HG03354 (cell line): ENCODE data around the gene UBE2L3.
"Not testable (repeated sequence)": the region's sequence is repeated elsewhere in the genome, so short reads cannot be mapped to it uniquely, and the experiment has no call there.

Source experiments
- ATAC-seq: cut with Tn5 transposase; IDR thresholded peaks from one replicate; pipeline ENCODE4 v1.9.1; 2021; ENCODE audit warnings: mild to moderate bottlenecking; ENCODE audit not compliant: unreplicated experiment, poor library complexity, severe bottlenecking

UBE2L3 gene

GRCh38 chr22:21624120-21624879, 56.8 kb downstream of the UBE2L3 start:
- no peak for ATAC-seq

- ATAC-seq = no peak
Observed at GRCh38 chr22:21624880-21625791, 57.6 kb downstream of the UBE2L3 start.

- ATAC-seq = no peak
Observed at GRCh38 chr22:21626073-21626734, 58.7 kb downstream of the UBE2L3 start.

- no peak for ATAC-seq
Observed at GRCh38 chr22:21626735-21627469, 59.4 kb downstream of the UBE2L3 start.

GRCh38 chr22:21628386-21629254, 61.1 kb downstream of the UBE2L3 start:
- ATAC-seq = peak; percentile 11

GRCh38 chr22:21629255-21630149, 62.0 kb downstream of the UBE2L3 start, which contains the start of gene YDJC:
Gene YDJC, minus strand, starts transcription at chr22:21630022. Its CDS starts 8 bp downstream, at chr22:21630014.
- peak; percentile 82 for ATAC-seq

GRCh38 chr22:21631025-21631424, 63.5 kb downstream of the UBE2L3 start:
- ATAC-seq = no peak

GRCh38 chr22:21632237-21632895, 64.9 kb downstream of the UBE2L3 start, which contains the start of gene CCDC116:
Gene CCDC116, plus strand, starts transcription at chr22:21632760. Its CDS starts 422 bp downstream, at chr22:21633182.
- ATAC-seq = no peak

- no peak for ATAC-seq
Observed at GRCh38 chr22:21632931-21633330, 65.4 kb downstream of the UBE2L3 start.

- no peak for ATAC-seq
Observed at GRCh38 chr22:21633481-21633880, 66.0 kb downstream of the UBE2L3 start.

- ATAC-seq = no peak
Observed at GRCh38 chr22:21634081-21634480, 66.6 kb downstream of the UBE2L3 start.

GRCh38 chr22:21634844-21635243, 67.3 kb downstream of the UBE2L3 start:
- no peak for ATAC-seq

GRCh38 chr22:21635771-21636510, 68.4 kb downstream of the UBE2L3 start:
- no peak for ATAC-seq

GRCh38 chr22:21636629-21637218, 69.2 kb downstream of the UBE2L3 start:
- no peak for ATAC-seq

GRCh38 chr22:21637450-21637849, 69.9 kb downstream of the UBE2L3 start:
- not testable (repeated sequence) for ATAC-seq

GRCh38 chr22:21639359-21639758, 71.8 kb downstream of the UBE2L3 start:
- no peak for ATAC-seq
